Endothelial cell (in vitro differentiated cells): ENCODE measurements around the gene SNAP25. TPM values are rescaled to one million over a fixed set of nuclear protein-coding genes. Genes with fewer than 3 reads are reported as not detected.

Source experiments
- DNase-seq: peaks from one replicate; pipeline ENCODE4 v3.0.0; 2021; ENCODE audit warnings: low spot score
- H3K27ac Mint-ChIP-seq: one replicate; pipeline ENCODE4 v1.8.0; 2021; ENCODE audit warnings: mixed read lengths, inconsistent platforms; ENCODE audit not compliant: unreplicated experiment
- H3K27me3 Mint-ChIP-seq: one replicate; pipeline ENCODE4 v1.8.0; 2021; ENCODE audit warnings: mild to moderate bottlenecking, moderate library complexity, mixed read lengths, inconsistent platforms; ENCODE audit not compliant: unreplicated experiment
- H3K36me3 Mint-ChIP-seq: one replicate; pipeline ENCODE4 v1.8.0; 2021; ENCODE audit warnings: mild to moderate bottlenecking, low read depth, mixed read lengths, inconsistent platforms; ENCODE audit not compliant: unreplicated experiment
- H3K4me1 Mint-ChIP-seq: one replicate; pipeline ENCODE4 v1.8.0; 2021; ENCODE audit warnings: mild to moderate bottlenecking, mixed read lengths, inconsistent platforms; ENCODE audit not compliant: unreplicated experiment
- H3K4me3 Mint-ChIP-seq: one replicate; pipeline ENCODE4 v1.8.0; 2021; ENCODE audit warnings: mild to moderate bottlenecking, mixed read lengths, inconsistent platforms; ENCODE audit not compliant: unreplicated experiment
- H3K9me3 Mint-ChIP-seq: one replicate; pipeline ENCODE4 v1.8.0; 2021; ENCODE audit warnings: mixed read lengths, inconsistent platforms; ENCODE audit not compliant: unreplicated experiment
- total RNA-seq: library from RNA; stranded (reverse); fragmentation: NEBNext Ultra II Directional; extraction: Animal tissue kit (Norgen Biotek cat#: 25700); gene quantifications from one replicate; pipeline ENCODE4 v1.2.1, GENCODE V29; 2021; ENCODE audit not compliant: unreplicated experiment
- TF ChIP-seq, protein P1 (sequence below): fragments of 200-600 bp; sonication (generic); IDR thresholded peaks from one replicate; pipeline ENCODE4 v1.5.0; 2021; ENCODE audit warnings: antibody characterized with exemption; ENCODE audit not compliant: unreplicated experiment

The SNAP25 gene
- total RNA-seq, 1 donor from 2014 or later, result 0.38 TPM

DNA sequence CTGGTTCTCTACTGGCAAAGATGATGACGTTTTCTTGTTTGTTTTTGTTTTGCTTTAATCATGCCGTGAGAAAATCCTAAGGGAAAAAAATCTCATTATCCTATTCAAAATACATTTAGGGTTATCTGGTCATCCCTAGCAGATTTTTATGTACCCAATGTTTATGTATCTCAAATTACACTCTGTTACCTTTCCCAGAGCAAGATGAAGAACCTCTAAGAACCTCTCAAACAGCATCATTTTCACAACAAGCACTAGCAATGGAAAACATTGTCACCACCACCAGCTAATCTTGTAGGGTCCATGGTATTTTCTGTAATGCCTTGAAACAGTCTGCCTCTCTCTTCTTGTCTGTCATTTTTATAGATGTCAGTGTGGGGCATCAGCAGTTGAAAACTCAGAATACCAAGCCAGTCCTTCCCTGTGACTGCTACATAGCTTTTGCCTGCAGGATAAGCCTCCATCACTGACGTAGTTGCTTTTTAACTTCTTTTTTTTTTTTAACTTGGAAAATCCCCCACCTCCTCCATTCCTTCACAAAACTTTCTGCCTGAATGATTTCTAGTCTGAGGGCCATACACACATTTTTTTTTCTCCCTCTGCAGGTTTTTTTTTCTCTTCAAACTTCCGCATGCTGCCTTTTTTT lies 2.4 kb upstream of the SNAP25 start:
- Mint-ChIP-seq H3K36me3 (no peaks in the 10 kb centered on the region), H3K4me3 (no peak overlapping the region)

DNA sequence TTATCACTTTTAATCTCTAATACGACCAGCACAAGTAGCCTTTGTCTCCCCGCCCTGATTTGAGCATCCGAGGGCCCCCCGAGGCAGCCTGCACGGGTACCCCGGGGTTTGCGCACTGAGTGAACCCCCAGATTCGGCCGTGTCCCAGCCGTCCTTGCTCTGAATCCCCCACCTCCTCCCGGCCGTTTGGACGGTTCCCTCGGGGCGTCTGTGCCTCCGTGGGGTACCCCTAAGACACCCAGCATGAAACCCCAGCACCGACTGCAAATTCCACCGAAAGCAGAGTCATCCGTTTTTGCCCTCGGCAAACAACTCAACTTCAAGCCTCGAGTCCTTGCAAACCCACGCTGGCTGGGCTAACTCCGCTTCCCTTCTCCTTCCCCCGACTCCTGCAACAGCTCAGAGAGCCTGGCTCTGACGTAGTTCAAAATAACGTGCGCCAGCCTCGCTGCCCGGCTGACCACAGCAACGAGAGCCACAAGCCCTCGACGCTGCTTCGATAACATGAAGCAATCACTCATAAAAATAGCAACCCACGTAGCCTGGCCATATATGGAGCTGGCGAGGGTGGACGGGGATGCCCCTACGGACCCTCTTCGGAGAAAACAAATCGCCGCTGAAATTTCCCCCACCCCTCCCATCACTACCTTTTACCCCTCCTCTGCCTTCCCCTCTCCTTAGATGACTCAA lies 764 bp upstream of the SNAP25 start:
- Mint-ChIP-seq H3K27ac (no peak overlapping the region), H3K36me3 (no peaks in the 10 kb centered on the region), H3K9me3 (no peaks in the 10 kb centered on the region), H3K4me1 (peaks cover 5% of the 10 kb centered on the region), H3K27me3 (peaks cover 4% of the 10 kb centered on the region), H3K4me3 (peak overlapping the region; percentile 92)
- TF ChIP-seq, protein P1, sequence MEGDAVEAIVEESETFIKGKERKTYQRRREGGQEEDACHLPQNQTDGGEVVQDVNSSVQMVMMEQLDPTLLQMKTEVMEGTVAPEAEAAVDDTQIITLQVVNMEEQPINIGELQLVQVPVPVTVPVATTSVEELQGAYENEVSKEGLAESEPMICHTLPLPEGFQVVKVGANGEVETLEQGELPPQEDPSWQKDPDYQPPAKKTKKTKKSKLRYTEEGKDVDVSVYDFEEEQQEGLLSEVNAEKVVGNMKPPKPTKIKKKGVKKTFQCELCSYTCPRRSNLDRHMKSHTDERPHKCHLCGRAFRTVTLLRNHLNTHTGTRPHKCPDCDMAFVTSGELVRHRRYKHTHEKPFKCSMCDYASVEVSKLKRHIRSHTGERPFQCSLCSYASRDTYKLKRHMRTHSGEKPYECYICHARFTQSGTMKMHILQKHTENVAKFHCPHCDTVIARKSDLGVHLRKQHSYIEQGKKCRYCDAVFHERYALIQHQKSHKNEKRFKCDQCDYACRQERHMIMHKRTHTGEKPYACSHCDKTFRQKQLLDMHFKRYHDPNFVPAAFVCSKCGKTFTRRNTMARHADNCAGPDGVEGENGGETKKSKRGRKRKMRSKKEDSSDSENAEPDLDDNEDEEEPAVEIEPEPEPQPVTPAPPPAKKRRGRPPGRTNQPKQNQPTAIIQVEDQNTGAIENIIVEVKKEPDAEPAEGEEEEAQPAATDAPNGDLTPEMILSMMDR, result no peak
- peak; percentile 58 for DNase-seq

More for the DNA sequence above, 2.4 kb upstream of the SNAP25 start:
- TF ChIP-seq, protein P1, result no peak
- H3K4me1 Mint-ChIP-seq, result peaks cover 5% of the 10 kb centered on the region
- H3K9me3 Mint-ChIP-seq, result no peaks in the 10 kb centered on the region
- no peak overlapping the region for H3K27ac Mint-ChIP-seq
- DNase-seq, result no peak
- H3K27me3 Mint-ChIP-seq, result peaks cover 4% of the 10 kb centered on the region

DNA sequence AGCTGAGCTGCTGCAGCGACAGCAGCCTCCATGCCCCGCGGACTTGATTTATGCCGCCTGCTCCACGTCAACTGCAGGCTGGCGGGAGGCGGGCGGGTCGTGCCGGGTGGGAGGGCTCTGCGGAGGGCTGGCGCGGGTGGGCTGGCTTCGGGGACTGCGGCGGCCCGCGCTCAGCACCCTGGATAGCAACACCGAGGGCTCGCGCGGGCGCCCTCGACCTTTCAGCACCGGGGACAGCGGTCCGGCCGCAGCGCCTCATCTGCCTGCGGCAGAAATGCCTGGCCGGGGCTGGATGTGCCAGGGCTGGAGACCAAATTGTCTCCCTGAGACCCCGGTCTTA lies 792 bp downstream of the SNAP25 start:
- H3K27ac Mint-ChIP-seq, result no peak overlapping the region
- H3K4me1 Mint-ChIP-seq, result peaks cover 5% of the 10 kb centered on the region
- TF ChIP-seq, protein P1, result no peak
- DNase-seq, result peak; percentile 93
- no peaks in the 10 kb centered on the region for H3K9me3 Mint-ChIP-seq
- peaks cover 4% of the 10 kb centered on the region for H3K27me3 Mint-ChIP-seq
- no peaks in the 10 kb centered on the region for H3K36me3 Mint-ChIP-seq
- H3K4me3 Mint-ChIP-seq, result peak overlapping the region; percentile 88

DNA sequence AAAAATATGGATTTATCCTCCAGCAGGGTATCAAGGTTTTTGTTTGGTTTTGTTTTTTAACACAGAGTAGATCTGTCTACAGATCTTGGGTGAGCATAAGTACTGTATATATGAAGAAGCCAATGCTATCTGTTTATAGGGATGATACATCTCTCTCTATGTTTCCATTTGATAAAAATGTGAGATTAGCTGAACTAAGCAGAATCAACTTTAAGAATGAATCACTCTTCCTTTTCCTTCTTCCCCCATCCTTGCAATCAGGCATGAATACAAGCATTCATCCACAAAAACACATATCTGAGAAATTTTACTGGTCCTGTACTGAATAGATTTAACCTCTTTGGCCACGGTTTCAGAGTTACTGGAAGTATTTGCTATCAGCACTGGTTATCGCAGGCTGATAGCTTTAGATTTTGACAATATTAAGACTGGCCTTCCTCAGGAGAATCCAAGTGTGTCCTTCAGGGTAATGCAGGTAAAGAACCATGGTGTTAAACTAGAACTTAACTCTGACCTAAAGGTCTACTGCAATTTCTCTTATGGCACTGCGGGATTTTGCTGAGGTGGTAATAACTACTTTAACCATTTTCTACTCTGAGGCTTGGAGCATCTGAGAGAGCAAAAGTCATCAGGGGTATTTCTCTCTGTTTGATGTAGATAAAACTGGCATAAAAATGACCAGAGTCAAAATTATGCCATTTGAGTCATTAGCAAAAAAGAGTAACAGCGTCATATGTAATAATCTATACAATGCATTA lies 1.5 kb downstream of the SNAP25 start:
- Mint-ChIP-seq H3K27ac (no peak overlapping the region), H3K36me3 (no peaks in the 10 kb centered on the region), H3K4me1 (peaks cover 10% of the 10 kb centered on the region), H3K27me3 (peaks cover 4% of the 10 kb centered on the region), H3K9me3 (no peaks in the 10 kb centered on the region), H3K4me3 (no peak overlapping the region)
- no peak for DNase-seq
- TF ChIP-seq, protein P1, result no peak
